Measurements from ENCODE around the gene AK5.
A peak's percentile ranks its signal among the peaks of the same experiment; 100 is the strongest.

The AK5 gene

GRCh38 chr1:77590651-77591050 lies 308.8 kb downstream of the AK5 start:
- no peak for DNase-seq (ENCODE audit: low read depth)

GRCh38 chr1:77592906-77593305 lies 311.1 kb downstream of the AK5 start:
- DNase-seq (ENCODE audit: low read depth), result no peak

- DNase-seq (ENCODE audit: low read depth), result no peak
Measured at GRCh38 chr1:77594366-77595112, 312.7 kb downstream of the AK5 start.

DNA sequence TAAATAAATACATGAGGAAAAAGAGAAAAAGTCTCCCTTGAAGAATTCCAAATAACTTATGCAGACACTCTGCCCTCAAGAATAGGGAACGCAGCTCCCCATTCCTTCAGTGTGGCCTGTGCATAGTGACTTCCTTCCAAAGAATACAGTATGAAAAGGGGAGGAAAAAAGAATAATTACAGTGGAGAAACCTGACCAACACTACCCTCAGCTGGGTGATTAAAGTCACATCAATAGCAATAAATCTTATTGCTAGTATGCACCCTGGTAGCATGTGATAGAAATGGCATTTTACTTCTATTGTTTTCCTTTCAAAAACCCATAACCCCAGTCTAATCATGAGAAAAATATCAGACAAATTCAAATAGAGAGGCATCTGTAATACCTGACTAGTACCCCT lies 315.5 kb downstream of the AK5 start:
- no peak for DNase-seq (ENCODE audit: low read depth)

DNA sequence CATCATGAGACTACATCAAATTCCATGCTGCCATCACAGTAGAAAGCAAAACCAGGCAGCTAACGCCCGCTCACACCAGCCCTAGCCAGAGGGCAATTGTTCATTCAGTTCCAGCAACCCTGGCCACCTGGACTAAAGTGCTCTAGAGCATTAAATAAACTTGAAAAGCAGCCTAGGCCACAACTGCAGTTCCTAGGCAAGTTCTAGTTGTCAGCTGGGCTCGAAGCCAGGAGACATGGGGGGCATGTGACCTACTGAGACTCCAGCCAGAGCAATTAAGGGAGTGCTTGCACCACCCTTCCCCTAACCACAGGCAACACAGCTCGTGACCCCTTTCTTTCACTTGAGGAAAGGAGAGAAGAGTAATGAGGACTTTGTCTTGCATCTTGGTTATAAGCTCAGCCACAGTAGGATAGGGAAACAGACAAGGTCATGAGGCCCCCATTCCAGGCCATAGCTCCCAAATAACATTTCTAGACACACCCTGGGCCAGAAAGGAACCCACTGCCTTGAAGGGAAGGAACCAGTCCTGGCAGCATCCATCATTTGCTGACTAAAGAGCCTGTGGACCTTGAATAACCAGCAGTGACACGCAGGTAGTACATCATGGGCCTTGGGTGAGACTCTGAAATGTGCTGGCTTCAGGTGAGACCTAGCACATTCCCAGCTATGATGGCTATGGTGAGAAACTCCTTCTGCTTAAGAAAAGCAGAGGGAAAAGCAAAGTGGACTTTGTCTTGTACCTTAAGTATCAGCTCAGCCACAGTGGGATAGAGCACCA lies 323.6 kb downstream of the AK5 start:
- DNase-seq (ENCODE audit: low read depth), result peak; percentile 92

GRCh38 chr1:77608893-77609292 lies 327.1 kb downstream of the AK5 start:
- DNase-seq (ENCODE audit: low read depth), result no peak

Data from amniotic epithelial cell (primary cell).